GM13977 (cell line): Measurements from ENCODE around the gene CREG2.

ENCODE experiments used
- DNase-seq: peaks from one replicate; pipeline ENCODE4 v3.0.0; 2012; ENCODE audit warnings: low spot score
- in situ Hi-C: fragments of 300-500 bp; cut with MboI; formaldehyde crosslinking; loops from one replicate; pipeline ENCODE4 v1.12.0; 2022; ENCODE audit warnings: low sequenced_read_pairs, low pct_unique_long_range_greater_than_20kb, mixed read lengths, inconsistent platforms; ENCODE audit not compliant: unreplicated experiment
- TF ChIP-seq, protein P1 (sequence below): IDR thresholded peaks from 2 replicates; pipeline ENCODE4 v1.5.1; 2012; ENCODE audit warnings: mild to moderate bottlenecking, control low read depth; ENCODE audit not compliant: insufficient read depth; ENCODE audit errors: extremely low read depth, missing control alignments

Gene CREG2

DNA sequence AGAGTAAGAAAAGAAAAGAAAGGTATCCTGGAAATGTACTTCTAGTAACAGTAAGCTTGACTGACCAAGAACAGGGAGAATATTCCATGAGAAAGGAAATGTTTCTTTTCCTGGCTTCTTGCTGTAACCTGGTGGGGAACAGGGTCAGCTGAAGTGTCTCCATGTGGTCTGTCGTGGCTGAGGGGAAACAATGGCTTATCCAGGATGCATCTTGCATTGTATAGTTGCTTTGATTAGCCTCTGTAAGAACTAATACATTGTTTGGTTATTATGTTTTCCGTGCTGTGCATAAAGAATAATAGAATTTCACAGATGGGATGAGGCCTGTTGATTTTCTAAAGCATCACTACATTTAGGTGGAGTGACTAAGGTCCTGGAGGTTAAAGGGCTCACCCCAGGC is 4.9 kb downstream of the CREG2 start:
- TF ChIP-seq, protein P1, sequence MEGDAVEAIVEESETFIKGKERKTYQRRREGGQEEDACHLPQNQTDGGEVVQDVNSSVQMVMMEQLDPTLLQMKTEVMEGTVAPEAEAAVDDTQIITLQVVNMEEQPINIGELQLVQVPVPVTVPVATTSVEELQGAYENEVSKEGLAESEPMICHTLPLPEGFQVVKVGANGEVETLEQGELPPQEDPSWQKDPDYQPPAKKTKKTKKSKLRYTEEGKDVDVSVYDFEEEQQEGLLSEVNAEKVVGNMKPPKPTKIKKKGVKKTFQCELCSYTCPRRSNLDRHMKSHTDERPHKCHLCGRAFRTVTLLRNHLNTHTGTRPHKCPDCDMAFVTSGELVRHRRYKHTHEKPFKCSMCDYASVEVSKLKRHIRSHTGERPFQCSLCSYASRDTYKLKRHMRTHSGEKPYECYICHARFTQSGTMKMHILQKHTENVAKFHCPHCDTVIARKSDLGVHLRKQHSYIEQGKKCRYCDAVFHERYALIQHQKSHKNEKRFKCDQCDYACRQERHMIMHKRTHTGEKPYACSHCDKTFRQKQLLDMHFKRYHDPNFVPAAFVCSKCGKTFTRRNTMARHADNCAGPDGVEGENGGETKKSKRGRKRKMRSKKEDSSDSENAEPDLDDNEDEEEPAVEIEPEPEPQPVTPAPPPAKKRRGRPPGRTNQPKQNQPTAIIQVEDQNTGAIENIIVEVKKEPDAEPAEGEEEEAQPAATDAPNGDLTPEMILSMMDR, result no peak
- in situ Hi-C loops, result no loop called here
- DNase-seq, result no peak

DNA sequence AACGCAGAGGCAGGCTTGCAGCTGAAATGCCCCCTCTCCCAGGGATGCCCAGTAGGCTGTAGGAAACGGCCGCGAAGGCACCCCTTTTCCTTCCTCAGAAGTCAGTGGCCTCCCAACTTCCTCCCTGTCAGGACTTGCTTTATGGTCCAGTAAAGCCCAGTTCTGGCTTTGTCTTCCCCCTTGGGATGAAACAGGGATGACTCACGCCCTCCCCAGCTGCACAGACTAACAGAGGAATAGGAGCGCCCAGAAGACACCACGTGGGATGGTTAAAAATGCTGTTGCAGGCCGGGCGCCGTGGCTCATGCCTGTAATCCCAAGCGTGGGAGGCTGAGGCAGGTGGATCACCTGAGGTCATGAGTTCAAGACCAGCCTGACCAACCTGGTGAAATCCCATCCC is 6.9 kb downstream of the CREG2 start:
- TF ChIP-seq, protein P1, result no peak
- DNase-seq, result no peak
- in situ Hi-C loops, result no loop called here

DNA sequence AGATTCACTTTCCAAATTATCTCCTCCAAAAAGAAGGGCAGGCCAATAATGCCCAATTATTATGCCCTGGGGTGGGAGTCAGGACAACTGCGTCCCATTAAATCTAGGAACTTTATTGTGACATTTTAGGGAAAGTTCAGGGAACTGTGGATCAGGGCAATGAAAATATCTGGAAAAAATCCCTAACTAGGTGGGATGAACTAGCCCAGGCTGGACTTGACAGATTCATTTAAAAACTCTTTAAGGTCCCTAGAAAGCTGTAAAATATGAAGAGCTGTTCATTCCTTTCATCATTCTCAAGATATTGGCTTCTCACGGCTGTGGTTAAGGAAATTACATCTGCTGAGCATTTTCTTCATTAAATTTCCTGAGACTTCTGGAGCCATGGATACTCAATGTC is 8.2 kb downstream of the CREG2 start:
- no peak for DNase-seq
- in situ Hi-C loops, result no loop called here
- TF ChIP-seq, protein P1, result no peak

- TF ChIP-seq, protein P1, result no peak
- in situ Hi-C loops, result no loop called here
- DNase-seq, result no peak
Observed at GRCh38 chr2:101375653-101376052, 11.7 kb downstream of the CREG2 start.

- TF ChIP-seq, protein P1, result no peak
- DNase-seq, result no peak
- in situ Hi-C loops, result loop anchor here (25.0 kb wide), 1 partner anchor 113 kb away; the partner anchor contains the start of gene CNOT11
Observed at GRCh38 chr2:101374821-101375561, 12.3 kb downstream of the CREG2 start.

GRCh38 chr2:101372792-101373191 is 14.5 kb downstream of the CREG2 start:
- in situ Hi-C loops, result loop anchor here (25.0 kb wide), 1 partner anchor 110 kb away; the partner anchor contains the start of gene CNOT11
- TF ChIP-seq, protein P1, result no peak
- DNase-seq, result no peak
